ENCODE data around the gene KIAA1191.
A peak's percentile ranks its signal among the peaks of the same experiment; 100 is the strongest.

KIAA1191 gene

GRCh38 chr5:176365351-176366231 lies 4.0 kb upstream of the KIAA1191 start, which contains the start of gene ARL10:
Gene ARL10 (plus strand): TSS chr5:176365487. CDS start chr5:176365564, 77 bp downstream.
- DNase-seq, result peak; percentile 65

GRCh38 chr5:176364765-176365350 lies 3.3 kb upstream of the KIAA1191 start:
- no peak for DNase-seq

- no peak for DNase-seq
Measured at GRCh38 chr5:176362233-176362490, 598 bp upstream of the KIAA1191 start.

GRCh38 chr5:176360894-176361436 lies 599 bp downstream of the KIAA1191 start:
- DNase-seq, result peak; percentile 3

- DNase-seq, result peak; percentile 14
Measured at GRCh38 chr5:176359658-176360057, 1.9 kb downstream of the KIAA1191 start.

GRCh38 chr5:176356179-176356566 lies 5.4 kb downstream of the KIAA1191 start:
- DNase-seq, result no peak

- DNase-seq, result no peak
Measured at GRCh38 chr5:176355400-176356178, 6.0 kb downstream of the KIAA1191 start.

GRCh38 chr5:176353533-176353932 lies 8.0 kb downstream of the KIAA1191 start:
- DNase-seq, result no peak

- DNase-seq, result no peak
Measured at GRCh38 chr5:176352116-176352878, 9.3 kb downstream of the KIAA1191 start.

- no peak for DNase-seq
Measured at GRCh38 chr5:176350416-176350815, 11.1 kb downstream of the KIAA1191 start.

GRCh38 chr5:176342766-176343458 lies 18.7 kb downstream of the KIAA1191 start:
- DNase-seq, result no peak

- no peak for DNase-seq
Measured at GRCh38 chr5:176342158-176342483, 19.4 kb downstream of the KIAA1191 start.

- no peak for DNase-seq
Measured at GRCh38 chr5:176341325-176342157, 20.0 kb downstream of the KIAA1191 start.

GRCh38 chr5:176339304-176339703 lies 22.3 kb downstream of the KIAA1191 start:
- DNase-seq, result no peak

GRCh38 chr5:176337913-176338312 lies 23.7 kb downstream of the KIAA1191 start:
- DNase-seq, result no peak

- no peak for DNase-seq
Measured at GRCh38 chr5:176334031-176334770, 27.4 kb downstream of the KIAA1191 start.

GRCh38 chr5:176320577-176320976 lies 41.0 kb downstream of the KIAA1191 start:
- no peak for DNase-seq

GRCh38 chr5:176319827-176320554 lies 41.6 kb downstream of the KIAA1191 start:
- DNase-seq, result no peak

GRCh38 chr5:176317534-176318374 lies 43.8 kb downstream of the KIAA1191 start:
- DNase-seq, result no peak

All from activated CD4-positive, alpha-beta T cell treated with anti-CD3 and anti-CD28 coated beads, Interleukin-2, Interleukin-6, amounts not matched to agents 100 ng/mL and 50 ng/mL, durations not matched to agents 16 hours and 8 hours (primary cell).